PFSK-1 (cell line): ENCODE measurements around the gene SCAP.

Experiments
- FOXP2 ChIP-seq: optimal IDR thresholded peaks from 2 replicates; pipeline ENCODE3; 2011; ENCODE audit warnings: borderline replicate concordance, control low read depth, inconsistent platforms; ENCODE audit not compliant: insufficient read depth; ENCODE audit errors: extremely low read length, extremely low read depth
- POLR2AphosphoS5 ChIP-seq: IDR thresholded peaks from 2 replicates; pipeline ENCODE4 v1.6.1; 2012; ENCODE audit warnings: low read depth, mild to moderate bottlenecking, control low read depth, low read length, moderate library complexity
- SIN3A ChIP-seq: IDR thresholded peaks from 2 replicates; pipeline ENCODE4 v1.6.1; 2012; ENCODE audit warnings: mild to moderate bottlenecking, low read length, moderate library complexity, borderline replicate concordance; ENCODE audit not compliant: insufficient read depth
- TAF1 ChIP-seq: IDR thresholded peaks from 2 replicates; pipeline ENCODE4 v1.6.1; 2012; ENCODE audit warnings: low read length, control low read depth, borderline replicate concordance; ENCODE audit not compliant: insufficient read depth
- TF ChIP-seq, protein P1 (sequence below), 2 experiments: IDR thresholded peaks; 2 replicates each; pipeline versions ENCODE4 v1.6.1 to v1.8.0; 2011 to 2012; ENCODE audit warnings: low read depth in 2 of 2, low read length in 2 of 2, control low read depth in 1 of 2, inconsistent platforms in 1 of 2, mild to moderate bottlenecking in 1 of 2, moderate library complexity in 1 of 2; ENCODE audit not compliant: insufficient read depth in 1 of 2

Gene SCAP

DNA sequence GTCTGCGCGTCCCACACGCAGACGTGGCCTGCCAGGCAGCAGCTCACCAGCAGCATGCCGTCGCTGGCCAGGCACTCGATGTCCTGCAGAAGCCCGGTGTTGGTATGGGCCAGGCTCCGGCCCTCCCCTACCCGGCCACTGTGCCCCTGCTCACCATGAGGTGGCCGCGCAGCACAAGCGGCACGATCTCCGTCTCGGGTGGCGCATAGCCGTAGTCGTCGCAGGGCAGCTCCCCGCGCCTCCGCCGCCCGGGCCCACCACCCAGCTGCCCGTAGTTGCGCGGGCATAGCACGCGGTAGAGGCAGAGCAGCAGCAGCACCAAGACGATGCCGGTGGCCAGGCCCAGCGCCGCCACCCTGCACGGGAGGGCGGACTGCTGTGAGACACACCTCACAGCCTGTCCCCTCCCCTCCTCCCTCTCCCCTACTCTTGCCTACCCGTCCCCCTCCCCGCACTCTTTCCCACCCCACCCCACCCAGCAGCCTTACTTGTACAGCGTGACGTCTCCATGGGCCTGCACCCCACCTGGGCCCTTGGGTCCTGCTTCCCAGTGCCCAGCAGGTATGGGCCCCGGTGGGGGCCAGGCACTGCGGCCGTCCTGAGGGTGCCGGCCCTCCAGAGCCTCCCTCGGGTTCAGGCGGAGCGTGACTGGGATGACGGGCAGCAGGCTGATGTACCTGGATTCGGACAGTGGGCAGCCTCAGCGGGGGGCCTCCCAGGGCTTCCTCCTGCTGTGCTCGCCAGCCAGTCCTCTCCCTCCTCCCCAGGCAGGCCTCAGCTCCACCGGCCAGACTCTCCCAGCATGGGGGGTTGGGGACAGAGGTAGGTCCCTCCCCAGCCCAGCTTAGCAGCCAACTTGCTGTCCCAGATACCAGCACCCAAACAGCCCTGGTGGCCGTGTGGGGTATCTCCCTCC lies 57.3 kb downstream of the SCAP start:
- TF ChIP-seq SIN3A (no peak), TAF1 (no peak), POLR2AphosphoS5 (no peak), FOXP2 (no peak)
- TF ChIP-seq, protein P1, sequence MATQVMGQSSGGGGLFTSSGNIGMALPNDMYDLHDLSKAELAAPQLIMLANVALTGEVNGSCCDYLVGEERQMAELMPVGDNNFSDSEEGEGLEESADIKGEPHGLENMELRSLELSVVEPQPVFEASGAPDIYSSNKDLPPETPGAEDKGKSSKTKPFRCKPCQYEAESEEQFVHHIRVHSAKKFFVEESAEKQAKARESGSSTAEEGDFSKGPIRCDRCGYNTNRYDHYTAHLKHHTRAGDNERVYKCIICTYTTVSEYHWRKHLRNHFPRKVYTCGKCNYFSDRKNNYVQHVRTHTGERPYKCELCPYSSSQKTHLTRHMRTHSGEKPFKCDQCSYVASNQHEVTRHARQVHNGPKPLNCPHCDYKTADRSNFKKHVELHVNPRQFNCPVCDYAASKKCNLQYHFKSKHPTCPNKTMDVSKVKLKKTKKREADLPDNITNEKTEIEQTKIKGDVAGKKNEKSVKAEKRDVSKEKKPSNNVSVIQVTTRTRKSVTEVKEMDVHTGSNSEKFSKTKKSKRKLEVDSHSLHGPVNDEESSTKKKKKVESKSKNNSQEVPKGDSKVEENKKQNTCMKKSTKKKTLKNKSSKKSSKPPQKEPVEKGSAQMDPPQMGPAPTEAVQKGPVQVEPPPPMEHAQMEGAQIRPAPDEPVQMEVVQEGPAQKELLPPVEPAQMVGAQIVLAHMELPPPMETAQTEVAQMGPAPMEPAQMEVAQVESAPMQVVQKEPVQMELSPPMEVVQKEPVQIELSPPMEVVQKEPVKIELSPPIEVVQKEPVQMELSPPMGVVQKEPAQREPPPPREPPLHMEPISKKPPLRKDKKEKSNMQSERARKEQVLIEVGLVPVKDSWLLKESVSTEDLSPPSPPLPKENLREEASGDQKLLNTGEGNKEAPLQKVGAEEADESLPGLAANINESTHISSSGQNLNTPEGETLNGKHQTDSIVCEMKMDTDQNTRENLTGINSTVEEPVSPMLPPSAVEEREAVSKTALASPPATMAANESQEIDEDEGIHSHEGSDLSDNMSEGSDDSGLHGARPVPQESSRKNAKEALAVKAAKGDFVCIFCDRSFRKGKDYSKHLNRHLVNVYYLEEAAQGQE (IDR thresholded peaks at IDR 0.05; ENCODE audit: insufficient read depth in 1 of 2, low read depth in 2 of 2, low read length in 2 of 2), result no peak

DNA sequence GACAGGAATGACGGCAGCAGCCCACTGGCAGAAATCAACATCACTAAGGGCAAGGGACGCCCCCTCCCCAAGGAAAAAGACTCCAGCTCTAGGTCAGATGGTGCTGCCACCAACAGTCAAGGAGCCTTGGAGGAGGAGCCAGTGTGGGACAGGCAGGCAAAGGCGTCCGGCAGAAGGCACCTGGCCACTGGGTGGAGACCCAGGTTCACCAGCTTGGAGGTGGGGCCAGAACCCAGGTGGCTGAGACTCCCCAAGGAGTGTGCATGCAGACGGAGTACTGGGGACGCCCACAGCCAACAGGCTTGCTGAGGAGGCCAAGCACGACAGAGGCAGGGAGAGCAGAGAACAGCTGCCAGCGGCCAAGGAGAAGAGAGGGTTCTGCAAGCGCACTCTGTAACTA lies 59.7 kb downstream of the SCAP start:
- TF ChIP-seq SIN3A (no peak), FOXP2 (no peak), POLR2AphosphoS5 (no peak), TAF1 (no peak)
- TF ChIP-seq, protein P1 (IDR thresholded peaks at IDR 0.05; ENCODE audit: insufficient read depth in 1 of 2, low read depth in 2 of 2, low read length in 2 of 2), result no peak

DNA sequence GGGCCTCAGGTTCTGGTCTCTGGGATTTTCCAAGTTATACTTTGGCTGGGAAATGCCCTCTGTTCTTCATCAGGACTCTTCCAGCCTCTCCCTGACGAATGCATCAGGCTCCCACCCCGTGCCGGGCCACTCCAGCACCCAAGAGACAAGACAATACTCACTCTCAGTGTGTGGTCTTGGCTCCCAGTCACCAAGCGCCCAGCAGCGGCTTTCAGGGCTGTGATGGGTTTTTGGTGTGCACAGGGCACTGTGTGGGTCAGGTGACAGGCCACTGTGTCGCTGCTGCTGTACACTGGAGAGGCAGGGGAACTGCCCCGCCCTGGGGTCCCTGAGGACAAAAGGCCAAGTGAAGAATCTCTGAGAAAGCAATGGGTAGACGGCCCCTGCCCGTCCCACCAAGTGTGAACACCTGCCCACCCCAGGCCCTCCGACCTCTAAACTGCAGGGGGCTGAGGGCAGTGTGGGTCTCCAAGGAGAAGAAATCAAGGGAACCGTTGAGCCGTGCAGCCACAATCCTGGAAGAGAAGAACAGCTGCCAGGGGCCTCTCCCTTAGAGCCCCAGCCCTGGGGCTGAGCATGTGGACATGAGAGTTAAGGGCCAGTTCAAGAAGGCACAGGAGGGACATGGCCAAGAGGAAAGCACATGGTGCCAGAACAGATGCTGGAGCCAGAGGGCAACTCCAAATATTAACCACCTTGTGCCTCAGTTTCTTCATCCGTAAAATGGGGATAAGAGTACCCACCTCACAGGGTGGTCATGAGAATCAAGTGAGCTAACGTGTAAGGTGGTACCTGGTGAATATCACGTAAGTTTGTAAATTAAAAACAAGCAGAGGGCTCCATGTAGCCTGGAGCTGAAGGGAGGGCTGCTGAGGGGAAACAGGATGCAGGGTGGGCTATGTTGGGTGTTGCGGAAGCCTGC lies 60.8 kb downstream of the SCAP start:
- TF ChIP-seq FOXP2 (no peak), SIN3A (no peak), POLR2AphosphoS5 (no peak), TAF1 (no peak)
- TF ChIP-seq, protein P1 (IDR thresholded peaks at IDR 0.05; ENCODE audit: insufficient read depth in 1 of 2, low read depth in 2 of 2, low read length in 2 of 2), result no peak

DNA sequence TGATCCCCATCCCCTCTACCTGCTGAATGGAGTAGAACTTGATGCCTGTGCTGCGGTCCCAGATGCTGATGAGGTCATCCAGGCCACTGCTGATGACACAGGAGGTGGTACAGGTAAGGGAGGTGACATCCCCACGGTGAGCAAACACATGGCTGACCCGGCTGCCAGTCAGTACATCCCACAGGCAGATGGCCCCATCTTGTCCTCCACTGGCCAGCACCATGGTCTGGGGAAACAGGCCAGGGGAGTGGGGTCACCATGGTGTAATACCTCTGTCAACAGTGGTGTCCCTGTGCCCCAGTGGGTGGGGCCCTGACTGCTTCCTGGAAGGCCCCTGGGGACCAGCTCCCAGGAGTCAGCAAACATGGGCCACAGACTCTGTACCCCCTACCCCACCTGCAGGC lies 61.6 kb downstream of the SCAP start:
- no peak for TF ChIP-seq FOXP2
- TF ChIP-seq TAF1, result no peak
- no peak for TF ChIP-seq SIN3A
- TF ChIP-seq POLR2AphosphoS5, result no peak
- TF ChIP-seq, protein P1 (IDR thresholded peaks at IDR 0.05; ENCODE audit: insufficient read depth in 1 of 2, low read depth in 2 of 2, low read length in 2 of 2), result no peak
